GM23338 (cell line): ENCODE data around the gene C1QA. TPM values are rescaled to one million over a fixed set of nuclear protein-coding genes. Genes with fewer than 3 reads are reported as not detected.
A peak's percentile ranks its signal among the peaks of the same experiment; 100 is the strongest.

Experiments used
- ATAC-seq: fragments of 200-7000 bp; cut with Tn5 transposase; 3 replicates; pipeline ENCODE4 v1.9.1; 2020
- DNase-seq: peaks from one replicate; pipeline ENCODE4 v3.0.0-alpha.2; 2015; ENCODE audit warnings: low spot score
- H2AFZ ChIP-seq: fragments of 200-600 bp; sonication (generic); 2 replicates; pipeline ENCODE4 v1.8.0; 2016; ENCODE audit warnings: antibody characterized with exemption, mild to moderate bottlenecking, moderate library complexity
- H3F3A ChIP-seq: fragments of 200-600 bp; sonication (generic); replicated peaks from 2 replicates; pipeline ENCODE4 v1.8.0; 2017; ENCODE audit warnings: antibody characterized with exemption, mixed run types, low read depth
- H3K27ac ChIP-seq: fragments of 200-600 bp; sonication (generic); 2 replicates; pipeline ENCODE4 v1.6.1; 2016; ENCODE audit warnings: low read depth
- H3K27me3 ChIP-seq: fragments of 200-600 bp; sonication (generic); 2 replicates; pipeline ENCODE4 v1.8.0; 2016; ENCODE audit warnings: mild to moderate bottlenecking, mixed run types, moderate library complexity; ENCODE audit not compliant: insufficient read depth
- H3K36me3 ChIP-seq: fragments of 200-600 bp; sonication (generic); 2 replicates; pipeline ENCODE4 v1.8.0; 2016; ENCODE audit warnings: mild to moderate bottlenecking; ENCODE audit not compliant: insufficient read depth
- H3K4me1 ChIP-seq: fragments of 200-600 bp; sonication (generic); 2 replicates; pipeline ENCODE4 v1.8.0; 2016; ENCODE audit warnings: mild to moderate bottlenecking, moderate library complexity; ENCODE audit not compliant: insufficient read depth
- H3K4me2 ChIP-seq: fragments of 200-600 bp; sonication (generic); 2 replicates; pipeline ENCODE4 v1.7.1; 2017; ENCODE audit warnings: mixed run types
- H3K4me3 ChIP-seq: fragments of 200-600 bp; sonication (generic); 2 replicates; pipeline ENCODE4 v1.6.1; 2016; ENCODE audit warnings: mixed run types
- H3K79me2 ChIP-seq: fragments of 200-600 bp; sonication (generic); replicated peaks from 2 replicates; pipeline ENCODE4 v1.8.0; 2017; ENCODE audit warnings: mild to moderate bottlenecking; ENCODE audit not compliant: insufficient read depth
- H3K9me2 ChIP-seq: fragments of 200-600 bp; sonication (generic); 2 replicates; pipeline ENCODE4 v1.8.0; 2017; ENCODE audit not compliant: insufficient read depth
- H4K20me1 ChIP-seq: fragments of 200-600 bp; sonication (generic); replicated peaks from 2 replicates; pipeline ENCODE4 v1.8.0; 2017; ENCODE audit warnings: mild to moderate bottlenecking; ENCODE audit not compliant: insufficient read depth
- H3K27ac Mint-ChIP-seq: 2 replicates; pipeline ENCODE4 v1.8.0; 2020; ENCODE audit warnings: inconsistent platforms, mild to moderate bottlenecking, moderate library complexity, mixed read lengths
- H3K27me3 Mint-ChIP-seq: 3 replicates; pipeline ENCODE4 v1.8.0; 2022; ENCODE audit warnings: low read depth, mild to moderate bottlenecking, moderate library complexity, mixed read lengths, inconsistent platforms; ENCODE audit not compliant: insufficient read depth, poor library complexity
- H3K36me3 Mint-ChIP-seq: 3 replicates; pipeline ENCODE4 v1.8.0; 2021; ENCODE audit warnings: low read depth, mild to moderate bottlenecking, inconsistent platforms, moderate library complexity, mixed read lengths
- H3K4me1 Mint-ChIP-seq: 3 replicates; pipeline ENCODE4 v1.8.0; 2020; ENCODE audit warnings: mild to moderate bottlenecking, inconsistent platforms, mixed read lengths
- H3K4me3 Mint-ChIP-seq: 3 replicates; pipeline ENCODE4 v1.8.0; 2021; ENCODE audit warnings: moderate library complexity, mild to moderate bottlenecking, inconsistent platforms, mixed read lengths
- H3K9me3 Mint-ChIP-seq: 3 replicates; pipeline ENCODE4 v1.8.0; 2020; ENCODE audit warnings: moderate library complexity, mild to moderate bottlenecking, inconsistent platforms, mixed read lengths
- CREB1 ChIP-seq: fragments of 250-450 bp; sonication (Bioruptor Pico); IDR thresholded peaks from 2 replicates; pipeline ENCODE4 v1.5.0; 2020; ENCODE audit warnings: low read depth, mild to moderate bottlenecking, moderate library complexity
- EZH2 ChIP-seq: fragments of 200-600 bp; sonication (generic); IDR thresholded peaks from one replicate; pipeline ENCODE4 v1.8.0; 2017; ENCODE audit warnings: antibody characterized with exemption, mild to moderate bottlenecking, low read depth; ENCODE audit not compliant: unreplicated experiment
- EZH2phosphoT487 ChIP-seq: fragments of 200-600 bp; sonication (generic); IDR thresholded peaks from one replicate; pipeline ENCODE4 v1.8.1; 2018; ENCODE audit warnings: antibody characterized with exemption; ENCODE audit not compliant: unreplicated experiment
- JUNB ChIP-seq: IDR thresholded peaks from one replicate; pipeline ENCODE4 v1.6.1; 2016; ENCODE audit warnings: antibody characterized with exemption; ENCODE audit not compliant: unreplicated experiment
- NANOG ChIP-seq: IDR thresholded peaks from 2 replicates; pipeline ENCODE4 v1.6.1; 2016; ENCODE audit warnings: antibody characterized with exemption, borderline replicate concordance
- ZNF331 ChIP-seq: fragments of 250-450 bp; sonication (Bioruptor Pico); IDR thresholded peaks from 2 replicates; pipeline ENCODE4 v1.5.0; 2020; ENCODE audit warnings: low read depth, mild to moderate bottlenecking, moderate library complexity
- polyA plus RNA-seq: library from polyadenylated mRNA; unstranded; fragments of >200 nt; fragmentation: Nextera tagmentation; extraction: Ambion mirVana; gene quantifications from 2 replicates; pipeline ENCODE4 v1.2.1, GENCODE V29; 2016
- total RNA-seq: library from RNA; depleted of rRNA; stranded (reverse); fragments of >200 nt; shearing (Covaris generic); gene quantifications from 2 replicates; pipeline ENCODE4 v1.2.3, GENCODE V29; 2014
- TF ChIP-seq, protein P1 (sequence below), 2 experiments: fragments of 200-600 bp in 1 of 2; sonication (generic) in 1 of 2; conservative IDR thresholded peaks; 2 replicates each; pipeline versions ENCODE4 v1.5.1 to v1.6.1; 2016 to 2017; ENCODE audit warnings: antibody characterized with exemption in 2 of 2, low read depth in 2 of 2, mild to moderate bottlenecking in 2 of 2, moderate library complexity in 1 of 2
- TF ChIP-seq, protein P2 (sequence below): IDR thresholded peaks from one replicate; pipeline ENCODE4 v1.6.1; 2018; ENCODE audit warnings: antibody characterized with exemption; ENCODE audit not compliant: unreplicated experiment

C1QA gene
- total and polyA plus RNA-seq, 2 experiments from 2014 or later: not detected

DNA sequence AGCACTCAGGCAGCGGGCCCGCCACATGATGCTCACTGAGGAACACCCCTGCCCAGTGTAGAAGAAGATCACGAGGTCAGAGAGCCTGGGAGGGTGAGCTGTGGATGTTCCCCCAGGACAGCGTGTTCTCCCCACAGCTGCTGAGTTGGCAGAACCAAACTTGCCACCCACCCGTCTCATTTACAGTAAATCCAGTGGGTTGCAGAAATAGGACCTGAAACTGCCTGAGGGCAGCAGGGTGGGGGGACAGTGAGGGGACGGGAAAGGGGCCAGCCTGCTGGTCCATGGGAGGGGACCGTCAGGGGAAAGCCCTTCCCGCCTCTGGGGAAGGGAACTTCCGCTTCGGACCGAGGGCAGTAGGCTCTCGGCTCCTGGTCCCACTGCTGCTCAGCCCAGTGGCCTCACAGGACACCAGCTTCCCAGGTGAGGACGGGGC lies 16.5 kb downstream of the C1QA start, which contains the start of gene C1QB (continued):
- TF ChIP-seq, protein P1, sequence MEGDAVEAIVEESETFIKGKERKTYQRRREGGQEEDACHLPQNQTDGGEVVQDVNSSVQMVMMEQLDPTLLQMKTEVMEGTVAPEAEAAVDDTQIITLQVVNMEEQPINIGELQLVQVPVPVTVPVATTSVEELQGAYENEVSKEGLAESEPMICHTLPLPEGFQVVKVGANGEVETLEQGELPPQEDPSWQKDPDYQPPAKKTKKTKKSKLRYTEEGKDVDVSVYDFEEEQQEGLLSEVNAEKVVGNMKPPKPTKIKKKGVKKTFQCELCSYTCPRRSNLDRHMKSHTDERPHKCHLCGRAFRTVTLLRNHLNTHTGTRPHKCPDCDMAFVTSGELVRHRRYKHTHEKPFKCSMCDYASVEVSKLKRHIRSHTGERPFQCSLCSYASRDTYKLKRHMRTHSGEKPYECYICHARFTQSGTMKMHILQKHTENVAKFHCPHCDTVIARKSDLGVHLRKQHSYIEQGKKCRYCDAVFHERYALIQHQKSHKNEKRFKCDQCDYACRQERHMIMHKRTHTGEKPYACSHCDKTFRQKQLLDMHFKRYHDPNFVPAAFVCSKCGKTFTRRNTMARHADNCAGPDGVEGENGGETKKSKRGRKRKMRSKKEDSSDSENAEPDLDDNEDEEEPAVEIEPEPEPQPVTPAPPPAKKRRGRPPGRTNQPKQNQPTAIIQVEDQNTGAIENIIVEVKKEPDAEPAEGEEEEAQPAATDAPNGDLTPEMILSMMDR (conservative IDR thresholded peaks at IDR 0.05; ENCODE audit: low read depth in 2 of 2): no peak
- no peak for TF ChIP-seq ZNF331
- TF ChIP-seq NANOG: no peak
- TF ChIP-seq EZH2: no peak
- TF ChIP-seq EZH2phosphoT487: no peak
- no peak for TF ChIP-seq JUNB
- TF ChIP-seq, protein P2, sequence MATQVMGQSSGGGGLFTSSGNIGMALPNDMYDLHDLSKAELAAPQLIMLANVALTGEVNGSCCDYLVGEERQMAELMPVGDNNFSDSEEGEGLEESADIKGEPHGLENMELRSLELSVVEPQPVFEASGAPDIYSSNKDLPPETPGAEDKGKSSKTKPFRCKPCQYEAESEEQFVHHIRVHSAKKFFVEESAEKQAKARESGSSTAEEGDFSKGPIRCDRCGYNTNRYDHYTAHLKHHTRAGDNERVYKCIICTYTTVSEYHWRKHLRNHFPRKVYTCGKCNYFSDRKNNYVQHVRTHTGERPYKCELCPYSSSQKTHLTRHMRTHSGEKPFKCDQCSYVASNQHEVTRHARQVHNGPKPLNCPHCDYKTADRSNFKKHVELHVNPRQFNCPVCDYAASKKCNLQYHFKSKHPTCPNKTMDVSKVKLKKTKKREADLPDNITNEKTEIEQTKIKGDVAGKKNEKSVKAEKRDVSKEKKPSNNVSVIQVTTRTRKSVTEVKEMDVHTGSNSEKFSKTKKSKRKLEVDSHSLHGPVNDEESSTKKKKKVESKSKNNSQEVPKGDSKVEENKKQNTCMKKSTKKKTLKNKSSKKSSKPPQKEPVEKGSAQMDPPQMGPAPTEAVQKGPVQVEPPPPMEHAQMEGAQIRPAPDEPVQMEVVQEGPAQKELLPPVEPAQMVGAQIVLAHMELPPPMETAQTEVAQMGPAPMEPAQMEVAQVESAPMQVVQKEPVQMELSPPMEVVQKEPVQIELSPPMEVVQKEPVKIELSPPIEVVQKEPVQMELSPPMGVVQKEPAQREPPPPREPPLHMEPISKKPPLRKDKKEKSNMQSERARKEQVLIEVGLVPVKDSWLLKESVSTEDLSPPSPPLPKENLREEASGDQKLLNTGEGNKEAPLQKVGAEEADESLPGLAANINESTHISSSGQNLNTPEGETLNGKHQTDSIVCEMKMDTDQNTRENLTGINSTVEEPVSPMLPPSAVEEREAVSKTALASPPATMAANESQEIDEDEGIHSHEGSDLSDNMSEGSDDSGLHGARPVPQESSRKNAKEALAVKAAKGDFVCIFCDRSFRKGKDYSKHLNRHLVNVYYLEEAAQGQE: no peak

DNA sequence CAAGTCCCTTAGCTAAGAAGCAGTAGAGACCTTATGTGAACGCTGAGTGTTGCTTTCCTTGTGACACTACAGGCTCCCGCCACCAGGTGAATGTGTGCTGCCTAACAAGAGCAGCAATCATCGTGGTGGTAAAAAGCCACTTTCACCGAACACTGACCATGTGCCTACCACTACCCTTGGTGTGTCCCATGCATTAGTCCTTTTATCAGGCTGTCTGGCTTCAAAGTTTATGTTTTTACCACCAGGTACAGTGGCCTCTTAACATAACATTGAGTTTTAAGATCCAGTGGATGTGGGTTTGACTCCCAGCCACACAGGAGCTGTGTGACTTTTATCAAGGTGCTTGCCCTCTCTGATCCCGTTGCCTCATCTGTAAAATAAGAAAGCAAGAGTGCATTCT lies 18.3 kb downstream of the C1QA start:
- Histone ChIP-seq H3K79me2 (no peaks in the 10 kb centered on the region), H3K4me3 (no peak overlapping the region), H3K36me3 (no peaks in the 10 kb centered on the region), H2AFZ (no peak overlapping the region), H3F3A (no peaks in the 10 kb centered on the region; the same call in 1 of the 2 replicates), H3K4me2 (no peak overlapping the region), H3K27me3 (no peaks in the 10 kb centered on the region), H4K20me1 (no peaks in the 10 kb centered on the region), H3K4me1 (no peaks in the 10 kb centered on the region), H3K27ac (no peak overlapping the region), H3K9me2 (no peaks in the 10 kb centered on the region)
- Mint-ChIP-seq H3K4me1 (no peaks in the 10 kb centered on the region), H3K9me3 (no peaks in the 10 kb centered on the region; the same call in 2 of the 3 replicates), H3K36me3 (no peaks in the 10 kb centered on the region), H3K4me3 (no peak overlapping the region), H3K27me3 (peaks cover 2% of the 10 kb centered on the region), H3K27ac (no peak overlapping the region)
- DNase-seq (peak; percentile 70), ATAC-seq (peak; percentile 87)
- TF ChIP-seq, protein P1 (conservative IDR thresholded peaks at IDR 0.05; ENCODE audit: low read depth in 2 of 2): peak; percentile 25 to 45; a peak in 3 of 4 replicates
- TF ChIP-seq CREB1 (CRISPR knock-in tag): no peak
